H1 (cell line): ENCODE results near the gene AHRR. TPM values are rescaled to one million over a fixed set of nuclear protein-coding genes. Genes with fewer than 3 reads are reported as not detected.

ENCODE experiments used
- CTCF ChIA-PET: fragments of 300-600 bp; sonication (Branson Sonifier 250); formaldehyde crosslinking; loops from one replicate; lab custom pipeline; 2021; ENCODE audit not compliant: partially characterized antibody; lab: Charles Lee
- POLR2A ChIA-PET: fragments of 300-600 bp; sonication (Branson Sonifier 250); formaldehyde crosslinking; loops from one replicate; lab custom pipeline; 2021; ENCODE audit warnings: inconsistent platforms; ENCODE audit not compliant: partially characterized antibody; lab: Charles Lee
- DNase-seq, 2 experiments: peaks; one replicate each; pipeline versions ENCODE4 v3.0.0 to v3.0.0-alpha.2; 2010 to 2022; ENCODE audit warnings: low spot score in 2 of 2, low read depth in 1 of 2, mixed read lengths in 1 of 2
- FAIRE-seq: peaks from 2 replicates; lab custom pipeline; 2011; peaks lifted over from hg19 to GRCh38; lab: Jason Lieb, UNC
- H2AFZ ChIP-seq: 2 replicates; pipeline ENCODE4 v1.8.1; 2012; ENCODE audit warnings: low read length, inconsistent platforms
- H2AK5ac ChIP-seq: 2 replicates; pipeline ENCODE4 v1.6.1; 2013; ENCODE audit warnings: low read depth, low read length
- H2BK120ac ChIP-seq: replicated peaks from 2 replicates; pipeline ENCODE3; 2013; ENCODE audit warnings: low read depth, low read length, inconsistent platforms
- H2BK12ac ChIP-seq: 2 replicates; pipeline ENCODE4 v1.6.1; 2013; ENCODE audit warnings: low read depth, low read length
- H2BK15ac ChIP-seq: 2 replicates; pipeline ENCODE4 v1.6.1; 2013; ENCODE audit warnings: low read length
- H2BK20ac ChIP-seq: 2 replicates; pipeline ENCODE4 v1.6.1; 2013; ENCODE audit warnings: low read length
- H2BK5ac ChIP-seq: 2 replicates; pipeline ENCODE4 v1.6.1; 2013; ENCODE audit warnings: low read depth, low read length
- H3K14ac ChIP-seq: 2 replicates; pipeline ENCODE4 v1.6.1; 2013; ENCODE audit warnings: inconsistent platforms; ENCODE audit not compliant: insufficient read length
- H3K18ac ChIP-seq: 2 replicates; pipeline ENCODE4 v1.6.1; 2013; ENCODE audit warnings: low read length; ENCODE audit errors: extremely low read depth
- H3K23ac ChIP-seq: 2 replicates; pipeline ENCODE4 v1.6.1; 2013; ENCODE audit warnings: inconsistent platforms; ENCODE audit not compliant: insufficient read length
- H3K23me2 ChIP-seq: 2 replicates; pipeline ENCODE4 v1.6.1; 2013; ENCODE audit warnings: low read depth, low read length
- H3K27ac ChIP-seq: 2 replicates; pipeline ENCODE4 v1.6.1; 2011; ENCODE audit warnings: low read depth, low read length, inconsistent platforms
- H3K27me3 ChIP-seq, 4 experiments: replicated peaks in 1 of 4; 1 replicate in 1 of 4; 2 replicates in 3 of 4; pipeline versions ENCODE4 v1.6.1 to v1.8.1; 2011 to 2013; ENCODE audit warnings: low read length in 3 of 4, mild to moderate bottlenecking in 3 of 4, inconsistent platforms in 2 of 4, mixed read lengths in 2 of 4, moderate library complexity in 1 of 4; ENCODE audit not compliant: control insufficient read depth in 3 of 4, insufficient read depth in 3 of 4; ENCODE audit errors: extremely low read depth in 1 of 4
- H3K36me3 ChIP-seq, 4 experiments: 2 replicates each; pipeline versions ENCODE4 v1.6.1 to v1.8.1; 2011 to 2013; ENCODE audit warnings: mild to moderate bottlenecking in 4 of 4, low read length in 3 of 4, moderate library complexity in 2 of 4, control low read depth in 1 of 4, inconsistent platforms in 1 of 4; ENCODE audit not compliant: insufficient read depth in 4 of 4, control insufficient read depth in 2 of 4
- H3K4ac ChIP-seq: replicated peaks from 2 replicates; pipeline ENCODE3; 2013; ENCODE audit warnings: low read length, low read depth, mixed read lengths, inconsistent platforms; ENCODE audit not compliant: insufficient read length
- H3K4me1 ChIP-seq, 4 experiments: replicated peaks in 1 of 4; 1 replicate in 1 of 4; 2 replicates in 3 of 4; pipeline versions ENCODE4 v1.6.1 to v1.8.1; 2011 to 2013; ENCODE audit warnings: low read length in 3 of 4, inconsistent platforms in 2 of 4, mixed read lengths in 1 of 4; ENCODE audit not compliant: insufficient read depth in 4 of 4, control insufficient read depth in 3 of 4
- H3K4me2 ChIP-seq, 2 experiments: 2 replicates each; pipeline versions ENCODE4 v1.6.1 to v1.8.1; 2011 to 2013; ENCODE audit warnings: low read depth in 2 of 2, low read length in 2 of 2, control low read depth in 1 of 2, inconsistent platforms in 1 of 2, mild to moderate bottlenecking in 1 of 2; ENCODE audit not compliant: insufficient read depth in 1 of 2
- H3K4me3 ChIP-seq, 4 experiments: fragments of 200-600, 300-600 bp in 1 of 4; sonication (generic), shearing (Covaris generic), sonication (Bioruptor Twin) in 1 of 4; 2 replicates each; pipeline versions ENCODE4 v1.5.1 to v1.8.1; 2011 to 2016; ENCODE audit warnings: low read length in 4 of 4, low read depth in 3 of 4, control low read depth in 2 of 4, inconsistent platforms in 2 of 4, mild to moderate bottlenecking in 2 of 4, mixed read lengths in 1 of 4, moderate library complexity in 1 of 4; ENCODE audit not compliant: insufficient read depth in 2 of 4; ENCODE audit errors: extremely low read depth in 1 of 4
- H3K56ac ChIP-seq: replicated peaks from 2 replicates; pipeline ENCODE3; 2013; ENCODE audit warnings: low read depth, mild to moderate bottlenecking, mixed read lengths, low read length, inconsistent platforms; ENCODE audit not compliant: insufficient read length
- H3K79me1 ChIP-seq: 2 replicates; pipeline ENCODE4 v1.6.1; 2013; ENCODE audit warnings: low read depth, low read length, control low read depth
- H3K79me2 ChIP-seq, 2 experiments: 2 replicates each; pipeline versions ENCODE4 v1.6.1 to v1.8.1; 2012 to 2013; ENCODE audit warnings: low read length in 2 of 2, mild to moderate bottlenecking in 2 of 2, inconsistent platforms in 1 of 2; ENCODE audit not compliant: insufficient read depth in 2 of 2, control insufficient read depth in 1 of 2
- H3K9ac ChIP-seq, 4 experiments: replicated peaks in 1 of 4; 1 replicate in 1 of 4; 2 replicates in 3 of 4; pipeline versions ENCODE4 v1.6.1 to v1.8.1; 2011 to 2013; ENCODE audit warnings: low read depth in 3 of 4, low read length in 3 of 4, control low read depth in 2 of 4, mild to moderate bottlenecking in 2 of 4, moderate library complexity in 2 of 4, inconsistent platforms in 1 of 4; ENCODE audit errors: extremely low read depth in 1 of 4
- H3K9me3 ChIP-seq, 2 experiments: 2 replicates each; pipeline versions ENCODE4 v1.6.1 to v1.8.1; 2012 to 2013; ENCODE audit warnings: mild to moderate bottlenecking in 2 of 2, moderate library complexity in 2 of 2, control low read depth in 1 of 2, inconsistent platforms in 1 of 2, low read depth in 1 of 2, low read length in 1 of 2, mixed read lengths in 1 of 2; ENCODE audit not compliant: insufficient read depth in 2 of 2
- H4K20me1 ChIP-seq, 2 experiments: replicated peaks in 1 of 2; 2 replicates each; pipeline versions ENCODE3 to v1.8.1; 2011 to 2013; ENCODE audit warnings: inconsistent platforms in 2 of 2, low read length in 2 of 2, mild to moderate bottlenecking in 1 of 2; ENCODE audit not compliant: insufficient read depth in 2 of 2, control insufficient read depth in 1 of 2
- H4K5ac ChIP-seq: 2 replicates; pipeline ENCODE4 v1.6.1; 2013; ENCODE audit warnings: low read length, low read depth, mixed read lengths, inconsistent platforms; ENCODE audit not compliant: insufficient read length
- H4K8ac ChIP-seq: 2 replicates; pipeline ENCODE4 v1.8.0; 2013; ENCODE audit warnings: mild to moderate bottlenecking, moderate library complexity, low read length, inconsistent platforms; ENCODE audit not compliant: insufficient read depth; ENCODE audit errors: extremely low read depth
- H4K91ac ChIP-seq: replicated peaks from 2 replicates; pipeline ENCODE3; 2013; ENCODE audit warnings: low read length, mixed read lengths, inconsistent platforms; ENCODE audit not compliant: insufficient read length
- ASH2L ChIP-seq: fragments of 200-600, 300-600 bp; sonication (generic); IDR thresholded peaks from one replicate; pipeline ENCODE4 v1.7.1; 2017; ENCODE audit warnings: low read length
- BACH1 ChIP-seq: IDR thresholded peaks from 2 replicates; pipeline ENCODE4 v1.6.1; 2012; ENCODE audit warnings: low read length, improper control_type of control experiment
- CHD1 ChIP-seq: IDR thresholded peaks from 2 replicates; pipeline ENCODE4 v1.6.1; 2012; ENCODE audit warnings: low read depth, low read length, improper control_type of control experiment
- HDAC2 ChIP-seq, 2 experiments: fragments of 300-600 bp in 1 of 2; sonication (generic) in 1 of 2; IDR thresholded peaks; 2 replicates each; pipeline ENCODE4 v1.6.1; 2011 to 2012; ENCODE audit warnings: low read depth in 2 of 2, low read length in 2 of 2, mild to moderate bottlenecking in 2 of 2, moderate library complexity in 2 of 2, borderline replicate concordance in 1 of 2, inconsistent platforms in 1 of 2
- MAFK ChIP-seq: IDR thresholded peaks from 2 replicates; pipeline ENCODE4 v1.6.1; 2012; ENCODE audit warnings: low read depth, mild to moderate bottlenecking, improper control_type of control experiment, low read length
- NRF1 ChIP-seq: IDR thresholded peaks from 2 replicates; pipeline ENCODE4 v1.6.1; 2011; ENCODE audit warnings: mild to moderate bottlenecking, low read depth, low read length, improper control_type of control experiment
- PHF8 ChIP-seq: fragments of 200-600 bp; sonication (generic); conservative IDR thresholded peaks from 2 replicates; pipeline ENCODE4 v1.7.1; 2012; ENCODE audit warnings: low read depth, mild to moderate bottlenecking, inconsistent platforms, low read length, moderate library complexity
- POLR2AphosphoS5 ChIP-seq: IDR thresholded peaks from 2 replicates; pipeline ENCODE4 v1.6.1; 2011; ENCODE audit warnings: low read depth, low read length
- RBBP5 ChIP-seq: IDR thresholded peaks from 2 replicates; pipeline ENCODE4 v1.7.1; 2012; ENCODE audit warnings: low read depth, mild to moderate bottlenecking, inconsistent platforms, low read length, moderate library complexity, borderline replicate concordance
- RXRA ChIP-seq: IDR thresholded peaks from 2 replicates; pipeline ENCODE4 v1.6.1; 2011; ENCODE audit warnings: low read depth, mild to moderate bottlenecking, low read length, moderate library complexity; ENCODE audit not compliant: insufficient read depth
- SAP30 ChIP-seq: fragments of 300-600 bp; sonication (generic); IDR thresholded peaks from 2 replicates; pipeline ENCODE4 v1.7.1; 2012; ENCODE audit warnings: low read length, moderate library complexity, mild to moderate bottlenecking, inconsistent platforms; ENCODE audit not compliant: insufficient read depth, insufficient replicate concordance
- SP1 ChIP-seq: IDR thresholded peaks from 2 replicates; pipeline ENCODE4 v1.6.1; 2011; ENCODE audit warnings: low read depth, low read length
- YY1 ChIP-seq: IDR thresholded peaks from 2 replicates; pipeline ENCODE4 v1.6.1; 2011; ENCODE audit warnings: low read depth, mild to moderate bottlenecking, low read length
- ZNF274 ChIP-seq: IDR thresholded peaks from 2 replicates; pipeline ENCODE4 v1.7.0; 2012; ENCODE audit warnings: low read length, borderline replicate concordance; ENCODE audit errors: extremely low read depth
- WGBS, 2 experiments: shearing (Covaris generic) in 1 of 2; methylation state at CpG; one replicate each; pipeline versions ENCODE4 v1.1.6 to v1.1.7; 2013 to 2015; ENCODE audit warnings: low lambda C conversion rate in 2 of 2, mixed read lengths in 2 of 2, inconsistent platforms in 1 of 2, low coverage in 1 of 2, missing lambda C conversion rate in 1 of 2; ENCODE audit not compliant: insufficient replicate concordance in 2 of 2, insufficient coverage in 1 of 2, insufficient read length in 1 of 2; ENCODE audit errors: extremely low coverage in 1 of 2, missing lambda C conversion rate in 1 of 2; 5-methylcytosine and 5-hydroxymethylcytosine counted together
- polyA plus RNA-seq, 7 experiments: library from polyadenylated mRNA; depleted of rRNA in 3 of 7; stranded (reverse) in 5 of 7; unstranded in 2 of 7; fragments of >200 nt in 5 of 7; fragments of 200-250 nt in 2 of 7; gene quantifications; 1 replicate in 5 of 7; 2 replicates in 1 of 7; 4 replicates in 1 of 7; pipeline versions ENCODE4 v1.2.1 to v1.2.3, GENCODE V29; 2011 to 2013; ENCODE audit warnings: missing spikeins in 2 of 7, mixed read lengths in 2 of 7
- total RNA-seq: library from RNA; stranded (reverse); fragmentation: NEBNext Ultra II Directional; extraction: Animal tissue kit (Norgen Biotek cat#: 25700); gene quantifications from 2 replicates; pipeline ENCODE4 v1.2.1, GENCODE V29; 2021

Gene AHRR
- total and polyA plus RNA-seq, 2 of the 8 experiments (the other 6 are each of a cell fraction or from before 2014, with no cell fraction given): 0.41 to 0.80 TPM

DNA sequence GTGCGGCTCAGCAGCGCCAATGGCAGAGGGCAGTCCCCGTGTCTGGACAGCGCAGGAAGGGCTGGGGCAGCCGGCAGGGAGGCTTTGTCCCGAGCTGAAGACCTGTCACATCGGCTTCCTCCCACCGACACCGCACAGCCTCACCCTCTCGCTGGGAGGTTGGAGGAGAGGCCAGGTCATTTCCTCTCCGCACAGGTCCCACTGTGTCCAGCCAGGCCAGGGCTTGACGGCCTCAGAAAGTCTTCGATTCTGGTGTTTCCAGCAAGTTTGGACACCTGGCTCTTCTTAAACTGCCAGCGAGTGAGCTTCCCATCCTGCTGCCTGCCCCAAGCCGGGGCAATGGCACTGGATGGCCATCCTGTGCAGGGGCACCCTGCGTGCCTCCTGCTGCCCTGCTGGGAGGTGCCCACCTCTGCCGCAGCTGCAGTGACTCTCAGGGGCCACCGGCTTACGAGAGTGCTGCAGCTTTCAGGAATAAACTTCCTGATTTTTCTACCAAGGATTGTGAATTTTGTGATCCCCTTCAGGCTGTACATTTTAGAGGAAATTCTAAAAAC is 33.9 kb downstream of the AHRR start:
- H4K5ac ChIP-seq: no peak overlapping the region
- H3K4me1 ChIP-seq: no peaks in the 10 kb centered on the region
- no peak overlapping the region for H4K8ac ChIP-seq
- no peak overlapping the region for H3K27ac ChIP-seq
- no peaks in the 10 kb centered on the region for H3K79me2 ChIP-seq
- H4K20me1 ChIP-seq: no peaks in the 10 kb centered on the region
- H3K4me3 ChIP-seq: no peak overlapping the region
- H2BK20ac ChIP-seq: no peak overlapping the region
- no peak overlapping the region for H2BK120ac ChIP-seq
- H4K91ac ChIP-seq: no peak overlapping the region
- no peaks in the 10 kb centered on the region for H3K36me3 ChIP-seq
- no peak overlapping the region for H3K18ac ChIP-seq
- H2BK15ac ChIP-seq: no peak overlapping the region
- H3K4me2 ChIP-seq: no peak overlapping the region
- FAIRE-seq (no peak), DNase-seq (no peak)
- no peak overlapping the region for H2AK5ac ChIP-seq
- H3K23me2 ChIP-seq: no peaks in the 10 kb centered on the region
- H3K27me3 ChIP-seq: no peaks in the 10 kb centered on the region
- no peaks in the 10 kb centered on the region for H3K79me1 ChIP-seq
- no peak overlapping the region for H3K14ac ChIP-seq
- no peaks in the 10 kb centered on the region for H3K9me3 ChIP-seq
- peak overlapping the region; percentile 53 for H3K4ac ChIP-seq
- no peak overlapping the region for H3K23ac ChIP-seq
- ChIA-PET POLR2A (interaction anchor here (1.0 to 1.4 kb wide), 2 partner anchors 18 to 20 kb away, joined by 3 read pairs; no protein-coding TSS in a partner anchor), CTCF (interaction anchor here (1.0 to 1.9 kb wide), 6 partner anchors 10 to 81 kb away, joined by 3 to 9 read pairs (median 4); no protein-coding TSS in a partner anchor)
- no peak overlapping the region for H3K9ac ChIP-seq
- H2AFZ ChIP-seq: no peak overlapping the region
- no peak for TF ChIP-seq SAP30
- TF ChIP-seq MAFK: no peak
- no peak for TF ChIP-seq HDAC2 (IDR thresholded peaks at IDR 0.05; ENCODE audit: borderline replicate concordance in 1 of 2, low read depth in 2 of 2, low read length in 2 of 2)
- TF ChIP-seq PHF8: no peak
- no peak for TF ChIP-seq NRF1
- TF ChIP-seq BACH1: no peak
- TF ChIP-seq RXRA: no peak
- no peak for TF ChIP-seq SP1
- TF ChIP-seq YY1: no peak
- TF ChIP-seq ZNF274: no peak
- TF ChIP-seq CHD1: no peak
- no peak for TF ChIP-seq RBBP5
- no peak for TF ChIP-seq POLR2AphosphoS5
- TF ChIP-seq ASH2L: no peak
- 90% methylated on average over 19 of the region's 19 CpGs; no CpG with 5 or more reads in 1 of the 2 experiments for WGBS, 2 experiments
- no peak overlapping the region for H2BK5ac ChIP-seq
- no peak overlapping the region for H2BK12ac ChIP-seq
- H3K56ac ChIP-seq: no peak overlapping the region
